Right ventricle myocardium superior (tissue), 1 donor: Measurements from ENCODE around the gene OVOL1. TPM values are rescaled to one million over a fixed set of nuclear protein-coding genes. Genes with fewer than 3 reads are reported as not detected.

Source experiments
- ATAC-seq: fragments of 200-7000 bp; cut with Tn5 transposase; one replicate; pipeline ENCODE4 v1.9.1; 2020; ENCODE audit warnings: mild to moderate bottlenecking; ENCODE audit not compliant: poor library complexity
- DNase-seq: peaks from one replicate; pipeline ENCODE4 v3.0.0-alpha.2; 2020
- intact Hi-C: fragments of 100-400 bp; cut with DNase I; formaldehyde crosslinking; loops from one replicate; pipeline ENCODE4 v1.11.2; 2022
- total RNA-seq: library from RNA; stranded (reverse); fragmentation: NEBNext Ultra II Directional; extraction: Animal tissue kit (Norgen Biotek cat#: 25700); gene quantifications from one replicate; pipeline ENCODE4 v1.2.1, GENCODE V29; 2021
- donor health status: DM: no; HTN: yes; CAD: no; lungs with severe emphysema.

OVOL1 gene
- total RNA-seq, 1 donor from 2014 or later = not detected

- intact Hi-C loops = no loop called here
- DNase-seq = no peak
- no peak for ATAC-seq
These were observed 2.6 kb downstream of the OVOL1 start for GRCh38 chr11:65789230-65790103.

- no peak for ATAC-seq
- intact Hi-C loops = no loop called here
- DNase-seq = no peak
These were observed 3.4 kb downstream of the OVOL1 start for GRCh38 chr11:65790104-65790901.

GRCh38 chr11:65790902-65791650 is 4.2 kb downstream of the OVOL1 start:
- DNase-seq = no peak
- intact Hi-C loops = no loop called here

GRCh38 chr11:65791719-65792213 is 4.9 kb downstream of the OVOL1 start:
- DNase-seq (no peak), ATAC-seq (no peak)
- intact Hi-C loops = no loop called here

More at GRCh38 chr11:65790902-65791650, 4.2 kb downstream of the OVOL1 start:
- no peak for ATAC-seq

- DNase-seq (no peak), ATAC-seq (no peak)
- intact Hi-C loops = no loop called here
These were observed 5.6 kb downstream of the OVOL1 start for GRCh38 chr11:65792456-65792855.

GRCh38 chr11:65793144-65793581 is 6.3 kb downstream of the OVOL1 start:
- no peak for ATAC-seq

GRCh38 chr11:65793625-65794400 is 7.0 kb downstream of the OVOL1 start:
- intact Hi-C loops = no loop called here
- DNase-seq = no peak

More at GRCh38 chr11:65793144-65793581, 6.3 kb downstream of the OVOL1 start:
- intact Hi-C loops = no loop called here
- DNase-seq = no peak

GRCh38 chr11:65794570-65795510 is 8.0 kb downstream of the OVOL1 start:
- DNase-seq (no peak), ATAC-seq (no peak)
- intact Hi-C loops = no loop called here

More at GRCh38 chr11:65793625-65794400, 7.0 kb downstream of the OVOL1 start:
- no peak for ATAC-seq

GRCh38 chr11:65796726-65797601 is 10.1 kb downstream of the OVOL1 start:
- ATAC-seq (no peak), DNase-seq (no peak)
- intact Hi-C loops = no loop called here

GRCh38 chr11:65797711-65798110 is 10.8 kb downstream of the OVOL1 start:
- ATAC-seq (no peak), DNase-seq (no peak)
- intact Hi-C loops = no loop called here

- DNase-seq (no peak), ATAC-seq (no peak)
- intact Hi-C loops = no loop called here
These were observed 12.0 kb downstream of the OVOL1 start for GRCh38 chr11:65798882-65799281.

GRCh38 chr11:65801153-65801987 is 14.5 kb downstream of the OVOL1 start:
- no peak for ATAC-seq
- intact Hi-C loops = no loop called here
- no peak for DNase-seq

GRCh38 chr11:65802841-65803240 is 16.0 kb downstream of the OVOL1 start:
- DNase-seq = no peak
- intact Hi-C loops = no loop called here
- no peak for ATAC-seq

GRCh38 chr11:65803797-65804492 is 17.1 kb downstream of the OVOL1 start:
- DNase-seq = no peak
- no peak for ATAC-seq

GRCh38 chr11:65806979-65807378 is 20.1 kb downstream of the OVOL1 start:
- ATAC-seq = no peak
- intact Hi-C loops = no loop called here

More at GRCh38 chr11:65803797-65804492, 17.1 kb downstream of the OVOL1 start:
- intact Hi-C loops = no loop called here

More at GRCh38 chr11:65806979-65807378, 20.1 kb downstream of the OVOL1 start:
- DNase-seq = no peak
